ENCODE data around the gene SCAP. TPM values are rescaled to one million over a fixed set of nuclear protein-coding genes. Genes with fewer than 3 reads are reported as not detected.
A peak's percentile ranks its signal among the peaks of the same experiment; 100 is the strongest.

SCAP gene
- total and polyA plus RNA-seq, 2 of the 13 experiments (the other 11 are each of a cell fraction or from before 2014, with no cell fraction given) = 40.4 to 53.3 TPM

DNA sequence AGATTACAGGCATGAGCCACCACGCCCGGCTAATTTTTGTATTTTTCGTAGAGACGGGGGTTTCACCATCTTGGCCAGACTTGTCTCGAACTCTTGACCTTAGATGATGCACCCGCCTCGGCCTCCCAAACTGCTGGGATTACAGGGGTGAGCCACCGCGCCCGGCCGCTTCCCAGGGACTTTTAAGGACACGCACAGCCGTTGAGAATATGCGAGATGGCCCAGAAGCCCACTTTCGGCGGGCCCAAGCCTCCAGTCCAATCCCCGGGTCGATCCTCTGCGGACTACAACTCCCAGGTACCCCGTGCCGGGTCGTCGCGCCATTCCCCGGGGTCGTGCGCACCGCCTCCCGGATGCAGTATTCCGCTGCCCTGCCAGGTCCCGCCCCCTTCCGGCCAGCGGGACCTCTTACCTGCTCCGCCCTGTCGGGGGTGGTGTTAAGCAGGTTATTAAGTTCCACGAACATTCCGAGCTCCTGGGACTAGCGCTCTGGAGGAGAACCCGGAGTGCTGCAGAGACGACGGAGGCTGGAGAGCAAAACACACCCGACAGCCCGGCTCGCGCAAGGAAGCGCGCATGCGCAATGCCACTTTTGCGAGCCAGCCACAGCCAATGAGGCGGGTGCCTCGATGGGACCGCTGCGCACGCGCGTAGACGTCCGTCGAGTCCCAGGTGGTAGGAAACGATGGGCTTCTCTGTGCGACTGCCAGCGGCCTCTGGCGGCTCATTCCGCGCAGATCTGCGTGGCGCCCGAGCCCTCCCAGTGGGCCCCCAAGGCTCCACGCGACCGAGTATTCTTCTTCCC, 37.6 kb upstream of the SCAP start, which contains the start of gene ELP6 (continued):
- TF ChIP-seq PBX3 (CRISPR knock-in tag; IDR thresholded peaks at IDR 0.05; ENCODE audit: borderline replicate concordance) = peak; percentile 75; the same call in 1 of the 2 replicates
- TF ChIP-seq KDM2A (CRISPR knock-in tag; IDR thresholded peaks at IDR 0.05; ENCODE audit: borderline replicate concordance, low read depth) = peak; percentile 89
- TF ChIP-seq AGO1 (IDR thresholded peaks at IDR 0.05; ENCODE audit: low read depth, low read length, poor library complexity, severe bottlenecking) = peak; percentile 36
- peak; percentile 69; the same call in 1 of the 2 replicates for TF ChIP-seq ZMYM4 (CRISPR knock-in tag; IDR thresholded peaks at IDR 0.05)
- TF ChIP-seq SMAD9 (CRISPR knock-in tag; IDR thresholded peaks at IDR 0.05) = no peak
- no peak for TF ChIP-seq ZNF704 (CRISPR knock-in tag; IDR thresholded peaks at IDR 0.05; ENCODE audit: borderline replicate concordance)
- no peak for TF ChIP-seq BCL6 (CRISPR knock-in tag; IDR thresholded peaks at IDR 0.05)
- peak; percentile 48 for TF ChIP-seq PITX1 (CRISPR knock-in tag; IDR thresholded peaks at IDR 0.05)
- peak; percentile 66; the same call in 1 of the 2 replicates for TF ChIP-seq ZNF558 (CRISPR knock-in tag; IDR thresholded peaks at IDR 0.05; ENCODE audit: borderline replicate concordance)
- peak; percentile 84 for TF ChIP-seq ASH2L (IDR thresholded peaks at IDR 0.05; ENCODE audit: insufficient read length, low read depth, low read length)
- peak; percentile 76 for TF ChIP-seq NFYC (CRISPR knock-in tag; IDR thresholded peaks at IDR 0.05)
- peak; percentile 99 for TF ChIP-seq MTF1 (CRISPR knock-in tag; IDR thresholded peaks at IDR 0.05)
- 0 out of 2 replicates have a peak, but pooled peaks have one; percentile 38 for TF ChIP-seq XBP1 (CRISPR knock-in tag; IDR thresholded peaks at IDR 0.05)
- no peak for TF ChIP-seq SP1 (IDR thresholded peaks at IDR 0.05)
- TF ChIP-seq SP1 (CRISPR knock-in tag; IDR thresholded peaks at IDR 0.05) = peak; percentile 88
- TF ChIP-seq RORA (CRISPR knock-in tag; IDR thresholded peaks at IDR 0.05) = no peak
- TF ChIP-seq, protein P1, sequence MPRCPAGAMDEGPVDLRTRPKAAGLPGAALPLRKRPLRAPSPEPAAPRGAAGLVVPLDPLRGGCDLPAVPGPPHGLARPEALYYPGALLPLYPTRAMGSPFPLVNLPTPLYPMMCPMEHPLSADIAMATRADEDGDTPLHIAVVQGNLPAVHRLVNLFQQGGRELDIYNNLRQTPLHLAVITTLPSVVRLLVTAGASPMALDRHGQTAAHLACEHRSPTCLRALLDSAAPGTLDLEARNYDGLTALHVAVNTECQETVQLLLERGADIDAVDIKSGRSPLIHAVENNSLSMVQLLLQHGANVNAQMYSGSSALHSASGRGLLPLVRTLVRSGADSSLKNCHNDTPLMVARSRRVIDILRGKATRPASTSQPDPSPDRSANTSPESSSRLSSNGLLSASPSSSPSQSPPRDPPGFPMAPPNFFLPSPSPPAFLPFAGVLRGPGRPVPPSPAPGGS (CRISPR knock-in tag; IDR thresholded peaks at IDR 0.05) = peak; percentile 89; the same call in 1 of the 2 replicates
- peak; percentile 93 for TF ChIP-seq GATAD1 (CRISPR knock-in tag; IDR thresholded peaks at IDR 0.05)
- TF ChIP-seq CENPBD1 (CRISPR knock-in tag; IDR thresholded peaks at IDR 0.05; ENCODE audit: borderline replicate concordance, low read depth) = peak; percentile 75; the same call in 1 of the 2 replicates
- TF ChIP-seq HOMEZ (CRISPR knock-in tag; IDR thresholded peaks at IDR 0.05; ENCODE audit: low read depth) = no peak
- TF ChIP-seq BRCA1 (CRISPR knock-in tag; IDR thresholded peaks at IDR 0.05) = 0 out of 2 replicates have a peak, but pooled peaks have one; percentile 41

All from HepG2 (cell line).